Immature natural killer cell (primary cell): Measurements from ENCODE around the gene SGO1. TPM values are rescaled to one million over a fixed set of nuclear protein-coding genes. Genes with fewer than 3 reads are reported as not detected.
"Not testable (repeated sequence)": the region's sequence is repeated elsewhere in the genome, so short reads cannot be mapped to it uniquely, and the experiment has no call there.

Experiments used
- DNase-seq, 3 donors: peaks; one replicate each; pipeline ENCODE4 v3.0.0; 2022; ENCODE audit warnings: mixed read lengths in 1 of 3
- H3K27ac Mint-ChIP-seq, 6 donors: one replicate each; pipeline ENCODE4 v1.8.0; 2020; ENCODE audit warnings: mixed read lengths in 6 of 6, mild to moderate bottlenecking in 5 of 6, inconsistent platforms in 4 of 6, moderate library complexity in 3 of 6
- H3K27me3 Mint-ChIP-seq, 3 donors: one replicate each; pipeline ENCODE4 v1.8.0; 2020 to 2021; ENCODE audit warnings: low read depth in 3 of 3, mild to moderate bottlenecking in 3 of 3, mixed read lengths in 3 of 3, moderate library complexity in 3 of 3, inconsistent platforms in 1 of 3
- H3K36me3 Mint-ChIP-seq, 3 donors: one replicate each; pipeline ENCODE4 v1.8.0; 2020; ENCODE audit warnings: mixed read lengths in 3 of 3, inconsistent platforms in 2 of 3, mild to moderate bottlenecking in 2 of 3
- H3K4me1 Mint-ChIP-seq, 2 donors: one replicate each; pipeline ENCODE4 v1.8.0; 2020; ENCODE audit warnings: inconsistent platforms in 2 of 2, mild to moderate bottlenecking in 2 of 2, mixed read lengths in 2 of 2, moderate library complexity in 1 of 2
- H3K4me3 Mint-ChIP-seq, 5 donors: one replicate each; pipeline ENCODE4 v1.8.0; 2020; ENCODE audit warnings: mild to moderate bottlenecking in 5 of 5, mixed read lengths in 5 of 5, inconsistent platforms in 3 of 5, moderate library complexity in 3 of 5
- H3K9me3 Mint-ChIP-seq, 6 donors: one replicate each; pipeline ENCODE4 v1.8.0; 2020; ENCODE audit warnings: mild to moderate bottlenecking in 6 of 6, mixed read lengths in 6 of 6, inconsistent platforms in 4 of 6, moderate library complexity in 3 of 6
- polyA plus RNA-seq, 3 donors: library from polyadenylated mRNA; unstranded; fragments of 300-500 nt; fragmentation: Illumina TruSeq; gene quantifications; one replicate each; pipeline ENCODE4 v1.2.3, GENCODE V29; 2021

Gene SGO1
- 1 to 10 TPM in 1 of 3 donors, under 1 TPM in 2; 0.67 to 1.0 (median 0.77) TPM for polyA plus RNA-seq

GRCh38 chr3:20185679-20186599, at the start of gene SGO1:
Gene SGO1, minus strand, starts transcription at chr3:20186206. Its CDS starts 2,179 bp downstream, at chr3:20184027.
- no peaks in the 10 kb centered on the region for H3K27me3 Mint-ChIP-seq
- H3K27ac Mint-ChIP-seq = no peak within 1 kb of the TSS
- peak; percentile 99 for DNase-seq
- H3K4me1 Mint-ChIP-seq = no peaks in the 10 kb centered on the region
- no peaks in the 10 kb centered on the region for H3K36me3 Mint-ChIP-seq
- no peaks in the 10 kb centered on the region for H3K9me3 Mint-ChIP-seq
- no peak within 1 kb of the TSS for H3K4me3 Mint-ChIP-seq

DNA sequence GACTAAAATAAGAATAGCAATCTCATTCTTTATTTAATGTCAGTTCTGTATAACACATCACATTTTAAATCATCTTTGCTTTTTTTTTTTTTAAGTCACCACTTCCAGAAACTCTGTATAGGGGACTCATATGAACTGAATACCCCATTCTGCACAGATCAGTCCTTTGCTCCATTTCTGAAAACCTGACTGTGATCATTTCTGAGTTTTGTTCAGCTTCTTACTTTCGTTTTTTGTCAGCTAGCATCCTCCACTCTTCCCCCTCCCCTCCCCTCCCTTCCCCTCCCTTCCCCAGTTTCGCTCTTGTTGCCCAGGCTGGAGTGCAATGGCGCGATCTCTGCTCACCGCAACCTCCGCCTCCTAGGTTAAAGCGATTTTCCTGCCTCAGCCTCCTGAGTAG, 49.8 kb upstream of the SGO1 start:
- DNase-seq = no peak
- Mint-ChIP-seq H3K27ac (no peak overlapping the region), H3K9me3 (peaks cover 0 to 3% (median 0%) of the 10 kb centered on the region in 6 donors), H3K36me3 (peaks cover 0 to 3% (median 0%) of the 10 kb centered on the region in 3 donors), H3K4me3 (no peak overlapping the region), H3K27me3 (peaks cover 0 to 2% (median 2%) of the 10 kb centered on the region in 3 donors), H3K4me1 (no peaks in the 10 kb centered on the region)

DNA sequence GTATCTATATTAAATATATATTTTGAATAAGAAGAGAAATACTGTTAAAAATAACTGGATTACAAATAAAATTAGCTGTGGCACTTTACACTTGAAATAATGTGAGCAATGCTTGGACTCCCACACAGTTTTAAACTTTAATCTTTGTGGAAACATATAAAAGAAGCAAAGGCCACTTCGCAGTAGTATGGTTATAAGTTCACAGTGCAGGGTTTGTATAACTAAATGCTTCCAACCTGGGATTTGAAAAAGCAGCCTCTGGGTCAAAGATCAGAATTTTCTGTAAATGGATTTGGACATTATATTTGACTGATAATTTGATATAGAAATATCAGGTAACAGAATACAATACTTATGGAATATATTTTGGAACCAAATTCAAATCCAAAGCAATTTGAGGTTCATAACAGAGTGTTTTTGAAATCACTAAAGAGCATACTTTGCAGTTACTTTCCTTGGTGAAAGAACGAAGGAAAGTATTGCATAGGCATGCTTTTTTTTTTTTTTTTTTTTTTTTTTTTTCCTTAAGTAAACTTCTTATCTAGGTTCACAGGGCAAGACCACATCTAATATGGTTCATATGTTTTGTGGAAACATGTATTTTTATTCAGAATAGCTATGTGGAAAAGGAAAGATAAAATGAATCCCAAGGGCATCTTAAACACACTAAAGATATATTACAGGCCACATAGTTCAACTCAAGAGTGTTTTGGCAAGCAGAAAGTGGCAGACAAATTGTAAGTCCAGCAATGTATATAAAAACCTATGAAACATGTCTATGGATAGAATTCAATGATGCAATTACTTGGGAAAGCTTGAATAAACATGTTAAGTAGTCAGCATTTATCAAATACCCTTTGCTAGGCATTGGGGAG, 47.1 kb upstream of the SGO1 start:
- Mint-ChIP-seq H3K27ac (no peak overlapping the region), H3K9me3 (peaks cover 0 to 3% (median 0%) of the 10 kb centered on the region in 6 donors), H3K4me3 (no peak overlapping the region), H3K36me3 (peaks cover 0 to 3% (median 0%) of the 10 kb centered on the region in 3 donors), H3K4me1 (no peaks in the 10 kb centered on the region), H3K27me3 (peaks cover 2 to 3% (median 2%) of the 10 kb centered on the region in 3 donors)
- DNase-seq = no peak

GRCh38 chr3:20230954-20231353, 44.9 kb upstream of the SGO1 start:
- DNase-seq = no peak
- no peak overlapping the region for H3K4me3 Mint-ChIP-seq
- H3K27ac Mint-ChIP-seq = no peak overlapping the region
- no peaks in the 10 kb centered on the region for H3K36me3 Mint-ChIP-seq
- H3K27me3 Mint-ChIP-seq = peaks cover 0 to 4% (median 4%) of the 10 kb centered on the region in 3 donors
- peaks cover 0 to 3% (median 0%) of the 10 kb centered on the region in 6 donors for H3K9me3 Mint-ChIP-seq
- H3K4me1 Mint-ChIP-seq = no peaks in the 10 kb centered on the region

DNA sequence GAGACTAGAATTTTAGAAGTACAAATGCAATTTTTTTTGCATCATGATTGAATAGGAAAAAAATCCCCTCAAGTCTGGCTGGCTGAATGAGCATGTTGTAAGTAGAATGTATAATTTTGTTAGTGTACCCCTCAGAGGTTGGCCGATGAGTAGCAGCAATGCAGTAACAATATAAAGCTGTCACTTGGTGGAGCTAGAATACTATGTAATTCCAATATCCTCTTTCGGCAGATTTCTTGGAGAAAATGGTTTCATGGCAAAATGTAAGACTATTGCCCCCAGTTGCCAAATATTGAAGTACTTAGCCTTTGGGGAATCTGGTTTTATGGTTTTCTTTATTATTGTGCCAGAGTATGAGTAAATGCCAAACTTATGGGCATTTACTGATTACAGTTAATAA, 39.8 kb upstream of the SGO1 start:
- Mint-ChIP-seq H3K4me3 (no peak overlapping the region), H3K36me3 (peaks cover 0 to 3% (median 0%) of the 10 kb centered on the region in 3 donors), H3K27me3 (peaks cover 0 to 4% (median 4%) of the 10 kb centered on the region in 3 donors), H3K9me3 (no peaks in the 10 kb centered on the region), H3K27ac (no peak overlapping the region), H3K4me1 (no peaks in the 10 kb centered on the region)
- peak in 1 of 3 donors; percentile 2 for DNase-seq

DNA sequence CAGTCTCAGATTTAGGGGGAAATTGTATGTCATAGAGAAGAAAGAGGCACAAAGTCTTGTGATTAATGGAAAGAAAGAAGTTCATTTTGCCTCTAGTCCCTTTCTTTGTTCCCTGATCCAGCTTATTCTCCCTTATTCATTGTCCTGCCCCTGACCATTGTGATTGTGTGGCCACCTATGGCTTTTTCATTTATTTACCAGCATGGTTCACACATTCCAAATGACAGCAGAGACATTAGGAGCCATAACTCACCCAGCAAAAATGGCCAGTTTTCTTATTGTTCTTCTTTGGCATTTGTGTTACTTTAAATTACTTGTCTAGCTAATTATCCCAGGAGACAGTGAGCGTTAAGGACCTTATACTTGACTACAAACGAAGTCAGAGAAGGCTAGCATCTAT, 36.3 kb upstream of the SGO1 start:
- Mint-ChIP-seq H3K27ac (no peak overlapping the region), H3K4me3 (no peak overlapping the region), H3K27me3 (peaks cover 0 to 2% (median 2%) of the 10 kb centered on the region in 3 donors), H3K36me3 (peaks cover 0 to 3% (median 0%) of the 10 kb centered on the region in 3 donors), H3K9me3 (no peaks in the 10 kb centered on the region), H3K4me1 (no peaks in the 10 kb centered on the region)
- no peak for DNase-seq

DNA sequence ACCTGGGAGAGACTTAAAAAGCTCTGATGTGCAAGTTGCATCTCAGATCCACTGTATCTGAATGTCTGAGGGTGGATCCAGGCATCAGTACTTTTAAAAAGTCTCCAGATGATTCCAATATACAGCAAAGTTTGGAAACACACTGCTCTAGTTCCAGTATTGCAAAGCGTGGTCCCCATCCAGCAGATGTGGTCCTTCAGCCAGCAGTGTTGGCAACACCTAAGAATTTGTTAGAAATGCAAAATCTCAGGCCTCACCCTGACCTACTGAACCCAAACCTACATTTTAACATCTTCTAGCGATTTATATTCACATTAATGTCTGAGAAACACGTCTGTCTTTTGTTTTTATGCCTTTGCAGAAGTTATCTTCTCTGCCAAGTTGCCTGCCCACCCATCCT, 32.2 kb upstream of the SGO1 start:
- Mint-ChIP-seq H3K4me1 (no peaks in the 10 kb centered on the region), H3K27ac (no peak overlapping the region), H3K4me3 (no peak overlapping the region), H3K9me3 (no peaks in the 10 kb centered on the region), H3K27me3 (peaks cover 3 to 4% (median 4%) of the 10 kb centered on the region in 3 donors), H3K36me3 (peaks cover 0 to 3% (median 0%) of the 10 kb centered on the region in 3 donors)
- DNase-seq = no peak

DNA sequence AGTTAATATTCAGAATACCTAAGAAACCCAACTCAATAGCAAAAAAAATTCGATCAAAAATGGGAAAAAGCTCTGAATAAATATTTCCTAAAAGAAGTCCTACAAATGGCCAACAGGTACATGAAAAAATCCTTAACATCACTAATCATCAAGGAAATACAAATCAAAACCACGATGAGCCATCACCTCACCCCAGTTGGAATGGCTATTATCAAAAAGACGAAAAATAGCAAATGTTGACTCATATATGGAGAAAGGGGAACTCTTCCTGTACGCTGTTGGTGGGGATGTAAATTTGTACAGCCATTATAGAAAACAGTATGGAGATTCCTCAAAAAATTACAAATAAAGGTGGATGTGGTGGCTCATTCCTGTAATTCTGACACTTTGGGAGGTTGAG, 29.6 kb upstream of the SGO1 start:
- Mint-ChIP-seq H3K4me1 (no peaks in the 10 kb centered on the region), H3K36me3 (no peaks in the 10 kb centered on the region), H3K27me3 (peaks cover 3 to 5% (median 4%) of the 10 kb centered on the region in 3 donors), H3K4me3 (no peak overlapping the region), H3K9me3 (no peaks in the 10 kb centered on the region), H3K27ac (no peak overlapping the region)
- no peak for DNase-seq

GRCh38 chr3:20213491-20213890, 27.5 kb upstream of the SGO1 start:
- H3K9me3 Mint-ChIP-seq, DNase-seq, H3K27ac Mint-ChIP-seq, H3K4me1 Mint-ChIP-seq, H3K4me3 Mint-ChIP-seq, H3K36me3 Mint-ChIP-seq, H3K27me3 Mint-ChIP-seq: not testable (repeated sequence)

DNA sequence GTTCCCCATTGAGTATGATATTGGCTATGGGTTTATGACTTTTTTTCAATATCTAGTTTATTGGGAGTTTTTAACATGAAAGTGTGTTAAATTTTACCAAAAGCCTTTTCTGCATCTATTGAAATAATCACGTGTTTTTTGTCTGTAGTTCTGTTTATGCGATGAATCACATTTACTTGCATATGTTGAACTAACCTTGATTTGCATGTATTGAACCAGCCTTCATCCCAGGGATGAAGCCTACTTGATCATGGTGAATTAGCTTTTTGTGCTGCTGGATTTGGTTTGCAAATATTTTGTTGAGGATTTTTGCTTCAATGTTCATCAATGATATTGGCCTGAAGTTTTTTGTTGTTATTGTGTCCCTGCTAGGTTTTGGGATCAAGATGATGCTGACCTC, 21.9 kb upstream of the SGO1 start:
- not testable (repeated sequence) for DNase-seq, H3K27ac Mint-ChIP-seq, H3K4me3 Mint-ChIP-seq, H3K9me3 Mint-ChIP-seq, H3K4me1 Mint-ChIP-seq, H3K27me3 Mint-ChIP-seq, H3K36me3 Mint-ChIP-seq

DNA sequence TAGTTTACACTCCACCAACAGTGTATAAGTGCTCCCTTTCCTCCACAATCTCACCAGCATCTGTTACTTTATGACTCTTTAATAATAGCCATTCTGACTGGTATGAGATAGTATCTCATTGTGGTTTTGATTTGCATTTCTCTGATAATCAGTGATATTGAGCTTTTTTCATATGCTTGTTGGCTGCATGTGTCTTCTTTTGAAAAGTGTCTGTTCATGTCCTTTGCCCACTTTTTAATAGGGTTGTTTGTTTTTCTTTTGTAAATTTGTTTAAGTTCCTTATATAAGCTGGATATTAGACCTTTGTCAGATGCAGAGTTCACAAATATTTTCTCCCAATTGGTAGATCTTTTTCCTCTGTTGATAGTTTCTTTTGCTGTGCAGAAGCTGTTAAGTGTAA, 19.9 kb upstream of the SGO1 start:
- not testable (repeated sequence) for H3K36me3 Mint-ChIP-seq, DNase-seq, H3K4me3 Mint-ChIP-seq, H3K27me3 Mint-ChIP-seq, H3K27ac Mint-ChIP-seq, H3K4me1 Mint-ChIP-seq, H3K9me3 Mint-ChIP-seq

- no peak overlapping the region for H3K27ac Mint-ChIP-seq
- H3K9me3 Mint-ChIP-seq = peaks cover 0 to 4% (median 0%) of the 10 kb centered on the region in 6 donors
- peaks cover 0 to 4% (median 0%) of the 10 kb centered on the region in 3 donors for H3K36me3 Mint-ChIP-seq
- peaks cover 0 to 1% (median 0%) of the 10 kb centered on the region in 3 donors for H3K27me3 Mint-ChIP-seq
- no peak overlapping the region for H3K4me3 Mint-ChIP-seq
- no peak for DNase-seq
- H3K4me1 Mint-ChIP-seq = no peaks in the 10 kb centered on the region
Observed at GRCh38 chr3:20201143-20201542, 15.1 kb upstream of the SGO1 start.

GRCh38 chr3:20197775-20198174, 11.8 kb upstream of the SGO1 start:
- Mint-ChIP-seq H3K9me3 (peaks cover 0 to 1% (median 0%) of the 10 kb centered on the region in 6 donors), H3K27me3 (peaks cover 0 to 1% (median 0%) of the 10 kb centered on the region in 3 donors), H3K36me3 (peaks cover 0 to 10% (median 0%) of the 10 kb centered on the region in 3 donors), H3K27ac (peak overlapping the region in 1 of 6 donors; percentile 3), H3K4me3 (no peak overlapping the region), H3K4me1 (no peaks in the 10 kb centered on the region)
- no peak for DNase-seq
